Measurements from ENCODE around the gene CYSLTR2. TPM values are rescaled to one million over a fixed set of nuclear protein-coding genes. Genes with fewer than 3 reads are reported as not detected.

CYSLTR2 gene
- total RNA-seq, 2 experiments from 2014 or later: 0.09 TPM; not detected in 1

- Histone ChIP-seq H3K4me2 (ENCODE audit: low read length) (no peak overlapping the region), H3K9me2 (ENCODE audit: insufficient read depth, low read length) (no peaks in the 10 kb centered on the region), H3K4me3 (ENCODE audit: low read depth, low read length, poor library complexity, severe bottlenecking) (no peak overlapping the region), H3K79me2 (ENCODE audit: insufficient read depth, low read depth, low read length) (no peaks in the 10 kb centered on the region), H3K36me3 (ENCODE audit: insufficient read depth, low read length) (no peaks in the 10 kb centered on the region), H2AFZ (ENCODE audit: low read length) (no peak overlapping the region), H4K20me1 (ENCODE audit: insufficient read depth, low read length) (no peaks in the 10 kb centered on the region), H3K27ac (ENCODE audit: low read depth, low read length, poor library complexity, severe bottlenecking) (no peak overlapping the region), H3K4me1 (ENCODE audit: insufficient read depth, low read length, poor library complexity, severe bottlenecking) (no peaks in the 10 kb centered on the region), H3K9me3 (ENCODE audit: low read length) (no peaks in the 10 kb centered on the region)
- CTCF ChIA-PET (ENCODE audit: unreplicated experiment): no interaction called here
- intact Hi-C loops (cut with micrococcal nuclease; ENCODE audit: unreplicated experiment): no loop called here
- POLR2A ChIA-PET: no interaction called here
- TF ChIP-seq CTCF (conservative IDR thresholded peaks at IDR 0.05; ENCODE audit: low read length) (peak; percentile 81), EZH2phosphoT487 (IDR thresholded peaks at IDR 0.05; ENCODE audit: borderline replicate concordance, low read depth, low read length) (no peak)
- BruUV-seq (replicated peaks): no TSS peak
- peak; percentile 33 for DNase-seq (ENCODE audit: low spot score)
These were observed 78.3 kb downstream of the CYSLTR2 start for GRCh38 chr13:48731957-48732569.

GRCh38 chr13:48733739-48734335 is 80.1 kb downstream of the CYSLTR2 start:
- intact Hi-C loops (cut with micrococcal nuclease; ENCODE audit: unreplicated experiment): no loop called here
- CTCF ChIA-PET (ENCODE audit: unreplicated experiment): no interaction called here

More at GRCh38 chr13:48733739-48734335, 80.1 kb downstream of the CYSLTR2 start:
- POLR2A ChIA-PET: no interaction called here
- no peaks in the 10 kb centered on the region for H3K9me3 ChIP-seq (ENCODE audit: low read length)
- H3K9me2 ChIP-seq (ENCODE audit: insufficient read depth, low read length): no peaks in the 10 kb centered on the region
- H3K79me2 ChIP-seq (ENCODE audit: insufficient read depth, low read depth, low read length): no peaks in the 10 kb centered on the region
- no peak overlapping the region for H3K27ac ChIP-seq (ENCODE audit: low read depth, low read length, poor library complexity, severe bottlenecking)
- no peak overlapping the region for H2AFZ ChIP-seq (ENCODE audit: low read length)
- TF ChIP-seq EZH2phosphoT487 (IDR thresholded peaks at IDR 0.05; ENCODE audit: borderline replicate concordance, low read depth, low read length): no peak
- TF ChIP-seq CTCF (conservative IDR thresholded peaks at IDR 0.05; ENCODE audit: low read length): no peak
- no peak overlapping the region for H3K4me2 ChIP-seq (ENCODE audit: low read length)
- H3K4me3 ChIP-seq (ENCODE audit: low read depth, low read length, poor library complexity, severe bottlenecking): no peak overlapping the region
- no peaks in the 10 kb centered on the region for H3K36me3 ChIP-seq (ENCODE audit: insufficient read depth, low read length)
- DNase-seq (ENCODE audit: low spot score): no peak
- BruUV-seq (replicated peaks): no TSS peak
- no peaks in the 10 kb centered on the region for H3K4me1 ChIP-seq (ENCODE audit: insufficient read depth, low read length, poor library complexity, severe bottlenecking)
- no peaks in the 10 kb centered on the region for H4K20me1 ChIP-seq (ENCODE audit: insufficient read depth, low read length)
